Bone marrow (tissue), 2 donors: ENCODE results near the gene DDX24.

ENCODE experiments used
- DNase-seq, 2 donors: peaks; one replicate each; lab custom pipeline; 2025; lab: John Stamatoyannopoulos, UW

Gene DDX24

GRCh38 chr14:94010625-94011024, 70.4 kb downstream of the DDX24 start:
- no peak for DNase-seq

GRCh38 chr14:94009767-94010166, 71.2 kb downstream of the DDX24 start:
- no peak for DNase-seq

- DNase-seq: no peak
These were observed 72.8 kb downstream of the DDX24 start for GRCh38 chr14:94008234-94008633.

GRCh38 chr14:94005324-94006073, 75.5 kb downstream of the DDX24 start:
- DNase-seq: no peak

GRCh38 chr14:94004015-94004414, 77.0 kb downstream of the DDX24 start:
- DNase-seq: no peak

- DNase-seq: no peak
These were observed 77.6 kb downstream of the DDX24 start for GRCh38 chr14:94003397-94003796.

GRCh38 chr14:94001501-94002396, 79.3 kb downstream of the DDX24 start:
- DNase-seq: peak; percentile 5 to 24

GRCh38 chr14:94001016-94001415, 80.0 kb downstream of the DDX24 start:
- DNase-seq: no peak

- no peak for DNase-seq
These were observed 80.7 kb downstream of the DDX24 start for GRCh38 chr14:94000267-94000666.

GRCh38 chr14:93999573-93999972, 81.4 kb downstream of the DDX24 start:
- no peak for DNase-seq

GRCh38 chr14:93998871-93999403, 82.1 kb downstream of the DDX24 start:
- no peak for DNase-seq
